Epidermal melanocyte (primary cell): Measurements from ENCODE around the gene PLAU.

ENCODE experiments used
- DNase-seq: peaks from one replicate; pipeline ENCODE4 v3.0.0; 2011; ENCODE audit warnings: low spot score; ENCODE audit not compliant: insufficient read length

PLAU gene

DNA sequence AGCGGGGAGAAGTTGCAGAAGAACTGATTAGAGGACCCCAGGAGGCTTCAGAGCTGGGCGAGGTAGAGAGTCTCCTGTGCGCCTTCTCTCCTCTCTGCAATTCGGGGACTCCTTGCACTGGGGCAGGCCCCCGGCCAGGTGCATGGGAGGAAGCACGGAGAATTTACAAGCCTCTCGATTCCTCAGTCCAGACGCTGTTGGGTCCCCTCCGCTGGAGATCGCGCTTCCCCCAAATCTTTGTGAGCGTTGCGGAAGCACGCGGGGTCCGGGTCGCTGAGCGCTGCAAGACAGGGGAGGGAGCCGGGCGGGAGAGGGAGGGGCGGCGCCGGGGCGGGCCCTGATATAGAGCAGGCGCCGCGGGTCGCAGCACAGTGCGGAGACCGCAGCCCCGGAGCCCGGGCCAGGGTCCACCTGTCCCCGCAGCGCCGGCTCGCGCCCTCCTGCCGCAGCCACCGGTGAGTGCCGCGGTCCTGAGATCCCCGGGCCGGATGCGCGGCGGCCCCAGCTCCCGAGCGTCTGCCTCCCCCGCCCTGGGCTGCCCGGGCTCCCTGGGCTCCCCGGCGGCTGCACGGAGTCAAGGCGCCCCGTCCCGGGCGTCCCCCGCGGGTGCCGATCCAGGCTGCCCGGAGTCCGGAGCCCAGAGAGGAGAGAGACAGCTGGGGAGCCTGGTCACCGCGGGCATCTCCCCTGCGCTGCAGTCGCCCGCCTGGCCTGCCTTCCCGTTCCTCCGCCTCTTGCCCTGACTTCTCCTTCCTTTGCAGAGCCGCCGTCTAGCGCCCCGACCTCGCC is at the start of gene PLAU:
TSS of gene PLAU (plus strand) at position 369 of the 789 bp plus-strand sequence. CDS start 424 bp downstream, outside the sequence.
- DNase-seq, result no peak

DNA sequence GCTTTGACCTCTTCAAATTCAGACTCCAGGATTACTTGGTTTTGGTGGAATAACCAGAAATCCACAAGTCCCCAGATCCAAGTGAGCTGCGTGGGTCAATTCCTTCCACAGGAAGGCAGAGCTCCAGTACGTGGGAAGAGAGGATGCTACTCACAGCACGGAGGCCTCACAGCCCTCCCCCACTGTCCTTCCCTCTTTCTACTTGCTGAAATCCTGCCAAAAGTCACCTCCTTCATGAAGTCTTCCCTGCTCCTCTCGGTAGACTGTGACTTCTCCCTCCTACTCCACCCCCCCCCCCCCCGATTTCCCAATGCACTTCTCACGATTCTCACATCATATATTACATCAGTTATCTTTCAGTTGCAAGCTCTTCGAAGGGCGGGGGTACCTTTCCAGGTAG is 48.9 kb upstream of the PLAU start:
- no peak for DNase-seq

GRCh38 chr10:73863039-73863817 is 47.7 kb upstream of the PLAU start:
- DNase-seq, result no peak

- DNase-seq, result no peak
Measured at GRCh38 chr10:73864229-73864628, 46.7 kb upstream of the PLAU start.

DNA sequence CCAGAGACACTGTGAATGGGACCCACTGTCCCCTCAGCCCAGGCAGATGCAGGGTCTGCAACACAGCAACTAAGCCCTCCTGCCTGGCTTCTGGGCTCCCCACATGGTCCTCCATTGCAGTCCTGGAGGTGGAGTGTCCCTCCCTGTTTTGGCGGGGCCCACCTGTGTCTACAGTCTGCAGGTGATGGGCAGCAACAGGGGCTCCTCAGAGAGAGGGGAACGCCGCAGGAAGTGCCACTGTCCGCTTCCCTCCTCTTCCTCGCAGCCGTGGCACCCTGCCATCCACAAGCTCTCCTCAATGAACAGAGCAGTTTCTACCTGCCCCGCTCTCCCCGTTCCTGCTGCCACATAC is 45.8 kb upstream of the PLAU start:
- no peak for DNase-seq

DNA sequence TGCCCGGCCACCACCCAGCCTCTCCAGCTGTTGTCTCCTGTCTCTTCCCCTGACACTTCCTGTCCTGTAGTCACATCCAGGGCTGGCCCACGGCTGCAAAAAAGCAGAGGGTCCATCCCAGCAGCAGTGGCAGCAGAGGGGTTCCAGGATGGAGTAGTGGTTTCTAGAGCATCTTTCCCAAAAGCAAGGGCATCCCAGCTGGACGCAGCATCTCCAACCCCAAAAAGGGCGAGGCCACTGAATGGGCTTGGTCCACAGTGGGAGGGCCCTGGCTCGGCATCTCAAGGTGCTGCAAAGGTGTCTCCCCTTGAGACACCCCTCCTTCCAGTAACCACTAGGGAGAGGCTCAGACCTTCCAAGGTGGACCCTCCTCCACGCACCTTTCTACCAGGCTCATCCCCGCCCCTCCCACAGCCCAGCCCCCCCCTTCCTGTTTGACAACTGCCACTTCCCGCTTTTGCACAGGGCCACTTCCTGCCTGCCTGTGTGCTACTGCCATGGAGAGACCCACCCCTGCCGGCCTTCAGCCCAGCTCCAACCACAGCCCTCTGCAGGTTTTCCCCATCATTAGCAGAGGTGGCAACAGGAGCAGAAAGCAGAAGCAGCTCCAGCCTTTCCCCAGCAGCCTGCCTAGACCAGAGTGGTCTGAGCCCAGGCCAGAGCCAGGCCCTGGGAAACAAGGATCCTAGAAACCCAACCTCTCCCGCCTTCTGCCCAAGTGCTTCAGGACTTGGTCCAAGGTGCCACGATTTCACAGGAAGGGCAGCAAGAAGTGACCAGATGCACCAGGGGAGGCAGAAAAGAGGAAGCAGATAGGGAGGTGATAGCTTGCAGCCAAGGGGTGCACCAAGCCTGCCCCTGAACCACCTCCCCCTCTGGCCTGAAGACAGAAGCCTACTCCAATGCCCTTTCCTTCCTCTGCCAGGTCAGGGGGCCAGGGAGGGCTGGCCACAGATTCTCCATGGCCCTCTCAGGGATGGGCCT is 45.2 kb upstream of the PLAU start:
- DNase-seq, result no peak

DNA sequence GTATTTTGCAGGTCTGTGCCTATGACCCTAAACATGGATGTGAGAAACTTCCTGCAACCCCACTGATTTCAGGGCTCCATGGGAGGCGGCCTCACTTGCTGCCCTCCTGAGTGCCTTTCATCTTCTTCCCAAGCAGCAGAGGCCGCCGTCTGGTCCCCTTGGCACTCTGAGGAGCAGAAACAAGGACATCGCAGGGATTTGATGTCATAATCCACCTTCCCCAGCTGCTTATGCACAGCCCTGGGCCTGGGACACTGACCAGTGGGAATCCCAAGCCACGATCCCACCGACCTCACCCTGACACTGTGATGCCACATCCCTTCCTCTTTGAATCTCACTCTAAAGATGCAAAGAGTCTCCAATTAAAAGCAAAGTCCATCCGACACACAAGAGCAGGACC is 44.3 kb upstream of the PLAU start:
- no peak for DNase-seq

- no peak for DNase-seq
Measured at GRCh38 chr10:73867126-73867807, 43.7 kb upstream of the PLAU start.

DNA sequence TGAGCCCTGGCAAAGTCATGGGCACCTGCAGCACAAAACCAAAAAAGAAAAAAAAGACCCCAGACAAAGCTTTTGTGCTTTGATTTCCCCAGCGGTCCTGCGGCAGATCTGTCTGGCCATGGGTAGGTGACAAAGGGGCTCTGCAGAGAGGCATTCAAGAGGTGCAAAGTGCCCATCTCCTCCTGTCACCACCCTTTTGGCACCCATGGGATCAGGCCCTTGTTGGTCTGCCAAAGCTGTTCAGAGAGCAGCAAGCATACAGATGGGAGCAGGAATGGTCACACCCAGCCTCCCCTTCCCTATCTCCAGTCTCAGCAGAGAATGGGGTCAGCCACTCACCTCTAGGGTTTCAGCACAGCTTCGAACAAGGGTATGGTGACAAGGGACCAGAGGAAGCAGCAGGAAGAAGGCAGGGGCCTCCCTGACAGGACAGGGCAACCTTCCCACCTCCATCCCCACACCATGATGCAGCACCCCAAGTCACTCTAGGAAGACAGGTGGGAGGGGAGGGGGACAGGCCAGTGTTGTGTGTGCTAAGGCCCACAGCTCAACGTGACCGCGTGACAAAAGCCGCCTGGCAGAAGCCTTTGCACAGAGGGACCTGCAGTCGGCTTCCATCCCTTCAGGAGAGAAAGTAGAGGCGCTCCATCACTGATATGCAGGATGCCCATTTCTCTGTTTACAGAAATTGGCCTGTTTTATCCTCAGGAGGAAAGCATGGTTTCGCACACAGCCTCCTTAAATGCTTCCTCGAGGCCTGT is 42.9 kb upstream of the PLAU start:
- DNase-seq, result no peak

DNA sequence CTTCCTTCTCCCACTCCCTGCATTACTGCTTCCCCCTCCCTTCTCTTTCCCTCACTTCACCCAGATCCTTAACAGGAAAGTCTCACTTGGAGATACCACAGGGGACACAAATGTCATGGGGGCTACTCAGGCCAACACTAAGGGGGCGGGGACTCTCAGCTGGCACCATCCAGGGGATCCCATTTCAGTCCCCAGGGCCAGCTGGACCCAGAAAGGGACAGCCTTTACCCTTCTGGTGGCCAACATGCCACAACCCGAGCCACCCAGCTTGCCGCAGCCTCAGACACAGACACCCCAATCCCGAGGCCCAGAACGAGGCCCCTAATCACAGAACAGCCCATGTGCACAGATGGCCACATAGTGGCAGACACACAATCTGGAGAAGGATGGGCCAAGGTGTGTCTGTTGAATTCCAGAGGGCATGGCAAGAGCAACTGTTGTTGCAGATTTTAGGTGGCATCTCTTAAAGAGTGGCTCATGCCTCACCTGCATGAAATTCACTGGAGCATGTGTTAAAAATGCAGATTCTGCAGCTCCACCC is 42.2 kb upstream of the PLAU start:
- DNase-seq, result no peak

- DNase-seq, result no peak
Measured at GRCh38 chr10:73871295-73872189, 39.4 kb upstream of the PLAU start.

DNA sequence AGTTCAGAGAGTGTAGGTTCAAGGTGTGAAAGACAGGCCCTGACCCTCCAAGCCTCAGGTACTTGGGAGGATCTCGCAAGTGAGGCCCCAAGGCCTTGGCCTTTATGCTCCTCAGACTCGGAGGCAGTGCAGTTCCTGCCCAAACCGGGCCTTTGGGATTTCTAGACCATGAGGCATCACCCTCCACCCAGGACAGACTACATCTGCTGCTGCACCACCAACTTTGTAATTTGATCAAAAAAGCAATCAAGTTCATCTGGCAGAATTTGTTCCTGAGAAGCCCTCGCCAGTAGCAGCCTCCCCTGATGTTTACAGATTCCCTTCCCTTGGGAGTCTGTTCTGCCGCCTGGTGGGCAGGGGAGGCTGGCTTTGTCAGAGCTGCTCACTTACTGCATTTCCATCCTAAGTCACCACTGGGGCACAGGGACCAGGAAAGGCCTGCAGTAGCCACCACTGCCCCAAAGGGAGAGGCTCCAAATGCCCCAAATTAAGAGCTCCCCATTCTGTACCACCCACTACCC is 38.7 kb upstream of the PLAU start:
- DNase-seq, result no peak

DNA sequence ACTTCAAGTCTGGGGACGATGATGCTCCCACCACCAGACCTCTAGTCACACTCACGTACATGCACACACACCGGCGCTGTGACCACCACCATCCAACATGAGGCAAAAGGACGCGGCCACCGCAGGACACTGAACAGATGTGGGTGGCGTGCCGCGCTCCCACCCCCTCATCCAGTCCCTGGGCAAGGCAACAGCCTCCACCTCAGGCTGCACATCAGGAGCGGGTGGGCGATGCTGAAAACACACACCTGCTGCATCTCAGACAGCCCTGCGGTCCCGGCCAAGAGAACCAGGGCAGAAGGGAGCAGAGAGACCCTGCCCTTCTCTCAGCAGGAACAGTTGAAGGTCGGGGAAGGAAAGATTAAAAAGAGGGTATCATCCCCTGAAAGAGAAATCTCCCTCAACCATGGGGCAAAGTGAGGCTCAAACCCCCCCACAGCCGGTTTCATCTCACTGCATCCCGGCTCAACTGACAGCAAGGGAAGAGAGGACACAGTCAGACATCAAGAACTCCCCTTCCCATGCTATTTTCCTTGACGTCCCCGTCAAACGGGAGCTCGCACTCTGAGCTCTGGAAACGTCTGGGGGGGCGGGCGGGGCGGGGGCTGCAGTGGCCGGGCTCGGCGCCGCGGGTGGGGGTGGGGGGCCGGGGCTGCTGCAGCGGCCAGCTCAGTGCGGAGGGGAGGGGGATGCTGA is 37.6 kb upstream of the PLAU start:
- no peak for DNase-seq

- no peak for DNase-seq
Measured at GRCh38 chr10:73873838-73874215, 37.1 kb upstream of the PLAU start.

DNA sequence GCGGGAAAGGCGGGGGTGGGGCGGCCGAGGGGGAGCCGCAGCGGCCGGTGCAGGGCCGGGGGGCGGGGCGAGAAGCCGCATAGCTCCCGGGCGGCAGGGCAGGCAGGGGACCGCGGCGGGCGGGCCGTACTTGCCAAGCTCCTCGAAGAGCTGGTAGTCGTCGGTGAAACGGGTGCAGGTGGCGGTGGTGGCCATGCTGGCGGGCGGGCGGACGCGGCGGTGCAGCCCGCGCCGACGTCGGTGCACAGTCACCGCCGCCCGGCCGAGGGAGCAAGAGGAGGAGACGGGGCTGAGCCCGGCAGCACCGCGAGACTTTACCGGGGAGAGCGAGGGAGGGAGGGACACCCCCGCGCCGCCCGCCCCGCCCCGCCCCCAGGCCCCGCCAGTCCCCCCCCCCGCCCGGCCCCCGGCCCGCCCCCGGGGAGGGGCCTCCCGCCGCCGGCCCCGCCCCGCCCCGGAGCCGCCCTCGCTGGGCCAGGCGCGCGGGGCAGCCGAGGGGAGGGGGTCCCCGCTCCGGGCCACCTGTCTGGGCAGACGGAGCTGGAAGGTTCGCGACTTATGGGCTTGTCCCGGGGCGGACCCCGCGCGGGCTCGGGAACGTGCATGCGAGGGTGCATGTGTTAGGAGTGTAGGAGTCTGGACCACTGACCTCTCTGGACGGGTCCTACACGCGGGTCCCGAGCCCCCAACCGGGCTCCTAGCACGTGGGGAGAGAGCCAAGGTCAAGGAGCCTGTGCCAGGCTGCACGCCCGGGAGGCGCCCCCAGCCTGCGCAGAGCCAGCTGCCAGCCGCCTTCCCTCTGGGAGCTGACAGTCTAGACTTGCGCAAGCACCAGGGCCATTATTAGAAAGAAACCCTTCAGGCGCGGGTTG is 36.4 kb upstream of the PLAU start, which contains the start of gene CAMK2G:
TSS of gene CAMK2G (minus strand) at position 289 of the 872 bp plus-strand sequence. CDS start at position 195, 94 bp downstream.
- peak; percentile 88 for DNase-seq

- no peak for DNase-seq
Measured at GRCh38 chr10:73875139-73875475, 35.8 kb upstream of the PLAU start.

- DNase-seq, result no peak
Measured at GRCh38 chr10:73876157-73876556, 34.8 kb upstream of the PLAU start.
